Type B pancreatic cell (in vitro differentiated cells): ENCODE results near the gene USP46. TPM values are rescaled to one million over a fixed set of nuclear protein-coding genes. Genes with fewer than 3 reads are reported as not detected.

Source experiments
- DNase-seq: peaks from one replicate; pipeline ENCODE4 v3.0.0; 2021; ENCODE audit warnings: mixed read lengths; ENCODE audit not compliant: unreplicated experiment; ENCODE audit errors: extremely low spot score
- H3K27ac Mint-ChIP-seq: 2 replicates; pipeline ENCODE4 v1.8.0; 2021; ENCODE audit warnings: mild to moderate bottlenecking, mixed read lengths
- H3K27me3 Mint-ChIP-seq: 2 replicates; pipeline ENCODE4 v1.8.0; 2021; ENCODE audit warnings: mixed read lengths
- H3K36me3 Mint-ChIP-seq: 2 replicates; pipeline ENCODE4 v1.8.0; 2021; ENCODE audit warnings: mixed read lengths
- H3K4me1 Mint-ChIP-seq: one replicate; pipeline ENCODE4 v1.8.0; 2021; ENCODE audit warnings: mixed read lengths; ENCODE audit not compliant: unreplicated experiment
- H3K4me3 Mint-ChIP-seq: 2 replicates; pipeline ENCODE4 v1.8.0; 2021; ENCODE audit warnings: mild to moderate bottlenecking, mixed read lengths
- H3K9me3 Mint-ChIP-seq: 2 replicates; pipeline ENCODE4 v1.8.0; 2021; ENCODE audit warnings: mixed read lengths
- total RNA-seq: library from RNA; stranded (reverse); gene quantifications from 2 replicates; pipeline ENCODE4 v1.2.1, GENCODE V29; 2021; ENCODE audit warnings: low replicate concordance
- TF ChIP-seq, protein P1 (sequence below): fragments of 200-600 bp; sonication (generic); conservative IDR thresholded peaks from 2 replicates; pipeline ENCODE4 v1.5.0; 2021; ENCODE audit warnings: antibody characterized with exemption, mild to moderate bottlenecking

USP46 gene
- total RNA-seq, 1 donor from 2014 or later = 53.5 TPM

DNA sequence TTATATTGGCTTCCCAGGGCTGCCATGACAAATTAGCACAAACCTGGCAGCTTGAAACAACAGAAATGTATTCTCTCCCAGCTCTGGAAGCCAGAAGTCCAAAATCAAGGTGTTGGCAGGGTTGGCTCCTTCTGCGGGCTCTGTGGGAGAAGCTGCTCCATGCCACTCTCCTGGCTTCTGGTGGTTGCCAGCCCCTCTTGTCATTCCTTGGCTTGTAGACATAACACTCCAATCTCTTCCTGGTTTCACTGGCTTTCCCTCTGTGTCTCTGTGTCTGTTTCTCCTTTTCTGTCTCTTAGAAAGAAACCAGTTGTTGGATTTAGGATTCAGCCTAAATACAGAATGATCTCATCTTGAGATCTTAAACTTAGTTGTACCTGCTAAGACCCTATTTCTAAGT is 85.5 kb downstream of the USP46 start:
- H3K4me1 Mint-ChIP-seq = no peaks in the 10 kb centered on the region
- no peaks in the 10 kb centered on the region for H3K9me3 Mint-ChIP-seq
- H3K27ac Mint-ChIP-seq = no peak overlapping the region
- no peak for DNase-seq
- H3K4me3 Mint-ChIP-seq = no peak overlapping the region
- H3K36me3 Mint-ChIP-seq = peaks cover 7% of the 10 kb centered on the region
- TF ChIP-seq, protein P1, sequence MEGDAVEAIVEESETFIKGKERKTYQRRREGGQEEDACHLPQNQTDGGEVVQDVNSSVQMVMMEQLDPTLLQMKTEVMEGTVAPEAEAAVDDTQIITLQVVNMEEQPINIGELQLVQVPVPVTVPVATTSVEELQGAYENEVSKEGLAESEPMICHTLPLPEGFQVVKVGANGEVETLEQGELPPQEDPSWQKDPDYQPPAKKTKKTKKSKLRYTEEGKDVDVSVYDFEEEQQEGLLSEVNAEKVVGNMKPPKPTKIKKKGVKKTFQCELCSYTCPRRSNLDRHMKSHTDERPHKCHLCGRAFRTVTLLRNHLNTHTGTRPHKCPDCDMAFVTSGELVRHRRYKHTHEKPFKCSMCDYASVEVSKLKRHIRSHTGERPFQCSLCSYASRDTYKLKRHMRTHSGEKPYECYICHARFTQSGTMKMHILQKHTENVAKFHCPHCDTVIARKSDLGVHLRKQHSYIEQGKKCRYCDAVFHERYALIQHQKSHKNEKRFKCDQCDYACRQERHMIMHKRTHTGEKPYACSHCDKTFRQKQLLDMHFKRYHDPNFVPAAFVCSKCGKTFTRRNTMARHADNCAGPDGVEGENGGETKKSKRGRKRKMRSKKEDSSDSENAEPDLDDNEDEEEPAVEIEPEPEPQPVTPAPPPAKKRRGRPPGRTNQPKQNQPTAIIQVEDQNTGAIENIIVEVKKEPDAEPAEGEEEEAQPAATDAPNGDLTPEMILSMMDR = no peak
- H3K27me3 Mint-ChIP-seq = no peaks in the 10 kb centered on the region

DNA sequence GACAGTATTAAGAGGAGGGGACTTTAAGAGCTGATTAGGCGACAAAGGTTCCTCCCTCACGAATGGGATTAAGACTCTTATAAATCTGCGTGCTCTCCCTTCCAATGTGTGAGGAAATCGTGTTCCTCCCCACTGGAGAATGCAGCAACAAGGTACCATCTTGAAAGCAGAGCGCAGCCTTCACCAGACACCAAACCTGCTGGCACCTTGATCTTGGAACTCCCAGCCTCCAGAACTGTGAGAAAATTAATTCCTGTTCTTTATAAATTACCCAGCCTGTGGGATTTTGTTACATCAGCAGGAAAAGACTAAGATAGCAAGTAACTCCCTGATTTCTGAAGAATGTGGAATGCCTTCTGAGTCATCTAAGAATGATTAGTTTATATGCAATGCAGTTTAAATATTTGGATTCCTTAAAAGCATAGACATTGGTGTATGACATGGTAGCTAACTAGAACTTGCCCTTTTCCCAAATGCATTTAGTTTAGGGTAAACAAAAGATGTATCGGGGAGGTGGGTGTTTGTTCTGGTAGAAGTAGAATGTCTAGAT is 86.1 kb downstream of the USP46 start:
- Mint-ChIP-seq H3K9me3 (no peaks in the 10 kb centered on the region), H3K27me3 (no peaks in the 10 kb centered on the region), H3K27ac (no peak overlapping the region), H3K36me3 (peaks cover 7% of the 10 kb centered on the region), H3K4me1 (no peaks in the 10 kb centered on the region), H3K4me3 (no peak overlapping the region)
- no peak for DNase-seq
- TF ChIP-seq, protein P1 = no peak

DNA sequence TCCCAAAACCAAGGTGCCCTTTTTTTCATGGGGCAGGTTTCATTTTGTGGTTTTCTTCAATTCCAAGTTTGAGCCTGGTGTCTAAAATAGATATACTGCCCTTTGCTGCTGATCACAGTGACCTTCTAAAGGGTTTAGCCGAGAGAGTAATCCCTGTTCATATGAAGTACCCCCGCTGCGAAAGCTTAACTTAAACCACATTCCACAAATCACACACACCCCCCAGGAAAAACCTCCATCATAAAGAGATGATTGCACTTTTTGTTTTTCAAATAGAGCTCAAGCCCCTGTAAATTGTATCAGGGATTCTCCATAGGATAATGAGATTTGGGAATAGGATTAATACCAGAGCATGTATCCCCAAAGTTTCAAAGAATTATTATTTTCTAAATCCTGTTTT is 90.8 kb downstream of the USP46 start:
- Mint-ChIP-seq H3K4me3 (no peak overlapping the region), H3K9me3 (no peaks in the 10 kb centered on the region), H3K36me3 (peaks cover 4% of the 10 kb centered on the region), H3K4me1 (no peaks in the 10 kb centered on the region), H3K27me3 (no peaks in the 10 kb centered on the region), H3K27ac (no peak overlapping the region)
- DNase-seq = no peak
- TF ChIP-seq, protein P1 = no peak

DNA sequence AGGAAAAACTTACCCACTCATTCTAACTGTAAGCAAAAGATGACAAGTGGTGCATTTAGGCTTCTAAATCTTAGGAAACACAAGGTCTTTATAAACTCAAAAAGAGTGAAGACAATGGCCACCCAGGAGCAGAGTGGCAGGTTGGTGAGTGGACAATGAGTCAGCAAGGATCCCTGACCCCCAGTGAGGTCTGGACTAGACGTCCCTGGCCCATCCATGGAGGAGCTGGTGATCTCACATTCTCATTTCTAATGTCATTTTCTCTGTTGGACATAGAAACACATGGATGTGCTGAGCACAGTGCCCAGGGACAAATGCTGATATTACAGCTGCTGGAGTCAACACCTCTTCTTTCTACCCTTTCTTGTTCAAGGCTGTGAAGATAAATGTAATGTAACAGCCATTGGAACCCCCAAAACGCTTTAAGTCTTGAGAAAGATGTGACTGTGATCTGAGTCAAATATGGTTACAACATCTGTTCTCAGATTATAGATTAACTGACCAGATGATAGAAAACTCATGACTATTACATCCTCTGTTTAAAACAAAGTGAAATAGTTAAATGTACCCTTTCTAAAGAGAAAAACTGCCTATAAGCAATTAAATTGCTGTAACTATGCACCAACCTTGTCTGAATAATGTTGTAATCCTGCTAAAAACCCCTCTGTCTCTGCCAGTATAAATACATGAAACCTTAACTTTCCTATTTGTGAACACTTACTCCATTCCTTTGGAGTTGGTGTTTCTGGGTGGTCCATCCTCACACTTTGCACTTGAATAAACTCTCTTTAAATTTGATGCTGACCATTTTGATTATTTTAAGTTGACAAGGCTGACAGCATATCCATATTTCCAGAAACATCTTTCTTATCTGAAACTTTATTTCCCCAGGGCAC is 92.7 kb downstream of the USP46 start:
- no peak overlapping the region for H3K27ac Mint-ChIP-seq
- no peak for DNase-seq
- no peaks in the 10 kb centered on the region for H3K4me1 Mint-ChIP-seq
- TF ChIP-seq, protein P1 = no peak
- H3K27me3 Mint-ChIP-seq = no peaks in the 10 kb centered on the region
- no peaks in the 10 kb centered on the region for H3K36me3 Mint-ChIP-seq
- no peak overlapping the region for H3K4me3 Mint-ChIP-seq
- peaks cover 4% of the 10 kb centered on the region for H3K9me3 Mint-ChIP-seq

DNA sequence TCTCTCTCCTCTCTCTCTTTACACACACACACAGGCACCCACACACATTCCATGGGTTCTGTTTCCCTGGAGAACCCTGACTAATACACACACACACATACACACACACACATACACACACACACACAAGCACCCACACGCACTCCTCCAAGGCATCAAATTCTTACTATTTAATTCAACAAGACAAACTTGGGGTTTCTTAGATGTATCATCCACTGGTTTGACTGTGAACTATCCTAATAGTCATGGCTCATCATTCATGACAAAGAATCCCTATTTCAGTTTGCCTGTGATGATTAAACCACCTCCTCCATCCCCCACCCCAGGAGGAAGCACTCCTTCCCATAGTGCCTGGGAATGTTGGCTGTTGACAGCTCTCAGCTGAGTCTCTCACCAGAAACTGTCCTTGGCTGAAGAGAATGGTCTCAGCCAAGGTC is 98.2 kb downstream of the USP46 start:
- Mint-ChIP-seq H3K36me3 (no peaks in the 10 kb centered on the region), H3K4me1 (no peaks in the 10 kb centered on the region), H3K9me3 (peaks cover 4% of the 10 kb centered on the region), H3K4me3 (no peak overlapping the region), H3K27ac (peak overlapping the region; percentile 21), H3K27me3 (no peaks in the 10 kb centered on the region)
- TF ChIP-seq, protein P1 = no peak
- DNase-seq = no peak
